Smooth muscle cell (in vitro differentiated cells): ENCODE measurements around the gene RASSF1. TPM values are rescaled to one million over a fixed set of nuclear protein-coding genes. Genes with fewer than 3 reads are reported as not detected.
A peak's percentile ranks its signal among the peaks of the same experiment; 100 is the strongest.

Experiments used
- DNase-seq: peaks from one replicate; lab custom pipeline; 2025; ENCODE audit not compliant: unreplicated experiment; lab: John Stamatoyannopoulos, UW
- H2AFZ ChIP-seq: fragments of 200-600 bp; sonication (generic); 2 replicates; pipeline ENCODE4 v1.6.0; 2016; ENCODE audit warnings: antibody characterized with exemption, low read depth, mild to moderate bottlenecking
- H3F3A ChIP-seq: fragments of 200-600 bp; sonication (generic); 2 replicates; pipeline ENCODE4 v1.6.0; 2017; ENCODE audit warnings: antibody characterized with exemption, low read depth
- H3K27ac ChIP-seq: fragments of 200-600 bp; sonication (generic); 2 replicates; pipeline ENCODE4 v1.5.1; 2016; ENCODE audit warnings: low read depth, mild to moderate bottlenecking
- H3K27me3 ChIP-seq: fragments of 200-600 bp; sonication (generic); 2 replicates; pipeline ENCODE4 v1.6.1; 2016; ENCODE audit warnings: low read depth, mild to moderate bottlenecking
- H3K36me3 ChIP-seq: fragments of 200-600 bp; sonication (generic); 2 replicates; pipeline ENCODE4 v1.5.1; 2016; ENCODE audit warnings: low read depth
- H3K4me1 ChIP-seq: fragments of 200-600 bp; sonication (generic); 2 replicates; pipeline ENCODE4 v1.5.1; 2016; ENCODE audit warnings: low read depth
- H3K4me2 ChIP-seq: fragments of 200-600 bp; sonication (generic); 2 replicates; pipeline ENCODE4 v1.6.0; 2016; ENCODE audit warnings: mild to moderate bottlenecking
- H3K4me3 ChIP-seq: fragments of 200-600 bp; sonication (generic); 2 replicates; pipeline ENCODE4 v1.5.1; 2016; ENCODE audit warnings: mild to moderate bottlenecking
- H3K79me2 ChIP-seq: fragments of 200-600 bp; sonication (generic); 2 replicates; pipeline ENCODE4 v1.6.0; 2016; ENCODE audit warnings: low read depth, mild to moderate bottlenecking
- H3K9ac ChIP-seq: fragments of 200-600 bp; sonication (generic); 2 replicates; pipeline ENCODE4 v1.6.0; 2016; ENCODE audit warnings: low read depth
- H3K9me3 ChIP-seq: fragments of 200-600 bp; sonication (generic); replicated peaks from 2 replicates; pipeline ENCODE4 v1.5.1; 2016; ENCODE audit warnings: low read depth
- H4K20me1 ChIP-seq: fragments of 200-600 bp; sonication (generic); 2 replicates; pipeline ENCODE4 v1.6.0; 2016; ENCODE audit warnings: low read depth
- CTCF ChIP-seq: fragments of 200-600 bp; sonication (generic); IDR thresholded peaks from 2 replicates; pipeline ENCODE4 v1.5.1; 2017; ENCODE audit warnings: borderline replicate concordance, mild to moderate bottlenecking, antibody characterized with exemption; ENCODE audit not compliant: insufficient read depth, poor library complexity, severe bottlenecking
- WGBS: methylation state at CpG from one replicate; pipeline ENCODE4 v1.1.7; 2016; ENCODE audit warnings: low lambda C conversion rate; 5-methylcytosine and 5-hydroxymethylcytosine counted together
- polyA plus RNA-seq: library from polyadenylated mRNA; unstranded; fragments of >200 nt; fragmentation: Nextera tagmentation; extraction: Ambion mirVana; gene quantifications from 2 replicates; pipeline ENCODE4 v1.2.1, GENCODE V29; 2016
- total RNA-seq: library from RNA; depleted of rRNA; stranded (reverse); fragments of >200 nt; gene quantifications from 2 replicates; pipeline ENCODE4 v1.2.3, GENCODE V29; 2014

Gene RASSF1
- total and polyA plus RNA-seq, 2 experiments from 2014 or later = 27.6 to 58.5 TPM

GRCh38 chr3:50318163-50318562 lies 22.5 kb downstream of the RASSF1 start:
- H2AFZ ChIP-seq = no peak overlapping the region
- H3K27me3 ChIP-seq = no peaks in the 10 kb centered on the region
- DNase-seq = no peak
- H3K4me2 ChIP-seq = no peak overlapping the region
- H3K79me2 ChIP-seq = peaks cover 20% of the 10 kb centered on the region
- H3K27ac ChIP-seq = peak overlapping the region; percentile 75
- 98% methylated on average over 11 of the region's 11 CpGs for WGBS
- peaks cover 2% of the 10 kb centered on the region for H3F3A ChIP-seq
- H3K36me3 ChIP-seq = no peaks in the 10 kb centered on the region
- no peak overlapping the region for H3K4me3 ChIP-seq
- peaks cover 17% of the 10 kb centered on the region for H3K4me1 ChIP-seq
- no peak overlapping the region for H3K9ac ChIP-seq
- TF ChIP-seq CTCF = no peak
- H3K9me3 ChIP-seq = no peaks in the 10 kb centered on the region
- H4K20me1 ChIP-seq = peaks cover 24% of the 10 kb centered on the region

GRCh38 chr3:50317300-50317699 lies 23.3 kb downstream of the RASSF1 start:
- no peak for DNase-seq
- Histone ChIP-seq H3K4me2 (no peak overlapping the region), H3K9me3 (no peaks in the 10 kb centered on the region), H3K9ac (peak overlapping the region; percentile 44), H3K4me3 (no peak overlapping the region), H3K27ac (peak overlapping the region; percentile 75), H3K4me1 (peaks cover 13% of the 10 kb centered on the region), H3K27me3 (no peaks in the 10 kb centered on the region), H3F3A (no peaks in the 10 kb centered on the region), H3K79me2 (peaks cover 20% of the 10 kb centered on the region), H2AFZ (no peak overlapping the region), H3K36me3 (no peaks in the 10 kb centered on the region), H4K20me1 (peaks cover 24% of the 10 kb centered on the region)
- no peak for TF ChIP-seq CTCF
- WGBS = 84% methylated on average over 6 of the region's 6 CpGs

- no peak overlapping the region for H2AFZ ChIP-seq
- peak overlapping the region; percentile 75 for H3K27ac ChIP-seq
- H3F3A ChIP-seq = no peaks in the 10 kb centered on the region
- H4K20me1 ChIP-seq = peaks cover 24% of the 10 kb centered on the region
- WGBS = 49% methylated on average over 9 of the region's 9 CpGs
- H3K9me3 ChIP-seq = no peaks in the 10 kb centered on the region
- H3K79me2 ChIP-seq = peaks cover 20% of the 10 kb centered on the region
- H3K9ac ChIP-seq = peak overlapping the region; percentile 44
- peak overlapping the region; percentile 2 for H3K4me2 ChIP-seq
- no peak for TF ChIP-seq CTCF
- H3K4me3 ChIP-seq = no peak overlapping the region
- no peaks in the 10 kb centered on the region for H3K27me3 ChIP-seq
- no peaks in the 10 kb centered on the region for H3K36me3 ChIP-seq
- DNase-seq = no peak
- peaks cover 8% of the 10 kb centered on the region for H3K4me1 ChIP-seq
Observed at GRCh38 chr3:50316657-50317242, 23.9 kb downstream of the RASSF1 start.

GRCh38 chr3:50314816-50315215 lies 25.8 kb downstream of the RASSF1 start:
- Histone ChIP-seq H3K4me1 (peaks cover under 1% of the 10 kb centered on the region), H3K4me2 (no peak overlapping the region), H3K27me3 (no peaks in the 10 kb centered on the region), H3K9me3 (no peaks in the 10 kb centered on the region), H2AFZ (no peak overlapping the region), H3K79me2 (peaks cover 13% of the 10 kb centered on the region), H3K9ac (no peak overlapping the region), H3K36me3 (peaks cover 1% of the 10 kb centered on the region), H3K27ac (no peak overlapping the region), H3K4me3 (no peak overlapping the region), H3F3A (no peaks in the 10 kb centered on the region), H4K20me1 (peaks cover 24% of the 10 kb centered on the region)
- 99% methylated on average over 4 of the region's 4 CpGs for WGBS
- no peak for DNase-seq
- no peak for TF ChIP-seq CTCF
